SK-N-SH treated with all-trans-retinoic acid at 6 μM for 48 hours (cell line): ENCODE measurements around the gene MOCS3.
A peak's percentile ranks its signal among the peaks of the same experiment; 100 is the strongest.

Source experiments
- ATAC-seq: fragments of 200-7000 bp; cut with Tn5 transposase; 3 replicates; pipeline ENCODE4 v1.9.1; 2020; ENCODE audit warnings: mild to moderate bottlenecking, moderate library complexity
- BACH2 ChIP-seq: fragments of 250-450 bp; sonication (Bioruptor Pico); IDR thresholded peaks from 2 replicates; pipeline ENCODE4 v1.9.0; 2021; ENCODE audit warnings: mild to moderate bottlenecking, borderline replicate concordance
- ESRRG ChIP-seq: fragments of 250-450 bp; sonication (Bioruptor Pico); IDR thresholded peaks from 2 replicates; pipeline ENCODE4 v1.6.1; 2021; ENCODE audit warnings: mild to moderate bottlenecking
- ISL1 ChIP-seq: fragments of 250-450 bp; sonication (Bioruptor Pico); IDR thresholded peaks from 2 replicates; pipeline ENCODE4 v2.1.2; 2022; ENCODE audit warnings: mild to moderate bottlenecking, moderate library complexity
- OSR1 ChIP-seq: fragments of 250-450 bp; sonication (Bioruptor Pico); IDR thresholded peaks from 2 replicates; pipeline ENCODE4 v1.8.0; 2022; ENCODE audit warnings: moderate library complexity, mild to moderate bottlenecking, inconsistent platforms
- PPARA ChIP-seq: fragments of 250-450 bp; sonication (Bioruptor Pico); IDR thresholded peaks from 2 replicates; pipeline ENCODE4 v1.5.0; 2020; ENCODE audit warnings: mild to moderate bottlenecking, borderline replicate concordance
- RARB ChIP-seq: fragments of 250-450 bp; sonication (Bioruptor Pico); IDR thresholded peaks from 2 replicates; pipeline ENCODE4 v1.8.0; 2021; ENCODE audit warnings: mild to moderate bottlenecking, moderate library complexity
- TCF4 ChIP-seq: fragments of 250-450 bp; sonication (Bioruptor Pico); IDR thresholded peaks from 2 replicates; pipeline ENCODE4 v1.8.0; 2021; ENCODE audit warnings: mild to moderate bottlenecking, moderate library complexity, borderline replicate concordance
- TOX ChIP-seq: fragments of 250-450 bp; sonication (Bioruptor Pico); IDR thresholded peaks from 2 replicates; pipeline ENCODE4 v1.8.0; 2021; ENCODE audit warnings: mild to moderate bottlenecking, moderate library complexity, borderline replicate concordance
- ZFP3 ChIP-seq: fragments of 250-450 bp; sonication (Bioruptor Pico); IDR thresholded peaks from 2 replicates; pipeline ENCODE4 v1.5.0; 2020; ENCODE audit warnings: mild to moderate bottlenecking, moderate library complexity
- ZFP30 ChIP-seq: fragments of 450-650 bp; formaldehyde crosslinking; IDR thresholded peaks from 2 replicates; pipeline ENCODE4 v1.5.0; 2022; ENCODE audit warnings: mild to moderate bottlenecking, moderate library complexity
- ZNF565 ChIP-seq: fragments of 450-650 bp; formaldehyde crosslinking; conservative IDR thresholded peaks from 2 replicates; pipeline ENCODE4 v1.5.0; 2020; ENCODE audit warnings: low read depth, mild to moderate bottlenecking, moderate library complexity
- ZNF70 ChIP-seq: fragments of 450-650 bp; formaldehyde crosslinking; IDR thresholded peaks from 2 replicates; pipeline ENCODE4 v1.5.0; 2020; ENCODE audit warnings: mild to moderate bottlenecking, moderate library complexity
- ZNF8 ChIP-seq: fragments of 450-650 bp; formaldehyde crosslinking; IDR thresholded peaks from 2 replicates; pipeline ENCODE4 v1.5.0; 2020; ENCODE audit warnings: mild to moderate bottlenecking, moderate library complexity
- TF ChIP-seq, protein P1 (sequence below): fragments of 250-450 bp; sonication (Bioruptor Pico); IDR thresholded peaks from 2 replicates; pipeline ENCODE4 v1.5.1; 2020; ENCODE audit warnings: low read depth, mild to moderate bottlenecking, moderate library complexity
- TF ChIP-seq, protein P2 (sequence below): fragments of 250-450 bp; sonication (Bioruptor Pico); IDR thresholded peaks from 2 replicates; pipeline ENCODE4 v1.5.0; 2020; ENCODE audit warnings: mild to moderate bottlenecking, moderate library complexity
- TF ChIP-seq, protein P3 (sequence below): fragments of 250-450 bp; sonication (Bioruptor Pico); IDR thresholded peaks from 2 replicates; pipeline ENCODE4 v1.8.0; 2021; ENCODE audit warnings: low read depth, mild to moderate bottlenecking, moderate library complexity, borderline replicate concordance
- TF ChIP-seq, protein P4 (sequence below): fragments of 250-450 bp; sonication (Bioruptor Pico); IDR thresholded peaks from 2 replicates; pipeline ENCODE4 v1.8.0; 2020; ENCODE audit warnings: mild to moderate bottlenecking, moderate library complexity, borderline replicate concordance
- TF ChIP-seq, protein P5 (sequence below): fragments of 250-450 bp; sonication (Bioruptor Pico); IDR thresholded peaks from 2 replicates; pipeline ENCODE4 v1.5.1; 2021; ENCODE audit warnings: mild to moderate bottlenecking, moderate library complexity

The MOCS3 gene

DNA sequence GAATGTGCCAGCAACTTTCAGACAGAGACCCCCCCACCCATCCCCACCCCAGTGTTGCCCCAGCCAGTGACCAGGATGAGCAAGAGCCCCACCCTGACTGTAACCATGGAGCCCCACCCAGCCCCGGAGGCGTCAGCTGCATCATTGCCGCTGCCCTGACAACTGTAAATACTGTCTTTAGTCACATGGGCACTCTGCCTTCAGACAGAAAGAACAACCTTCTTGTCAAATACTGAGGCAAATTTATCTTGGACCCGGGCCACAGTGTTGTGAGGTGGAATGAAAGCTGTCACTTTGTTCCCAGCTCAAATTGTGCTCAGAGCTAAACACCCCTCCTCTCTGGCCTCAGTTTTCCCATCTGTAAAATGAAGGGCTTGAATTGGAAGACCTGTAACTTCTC, 23.7 kb downstream of the MOCS3 start:
- TF ChIP-seq PPARA (CRISPR knock-in tag): no peak
- TF ChIP-seq, protein P1, sequence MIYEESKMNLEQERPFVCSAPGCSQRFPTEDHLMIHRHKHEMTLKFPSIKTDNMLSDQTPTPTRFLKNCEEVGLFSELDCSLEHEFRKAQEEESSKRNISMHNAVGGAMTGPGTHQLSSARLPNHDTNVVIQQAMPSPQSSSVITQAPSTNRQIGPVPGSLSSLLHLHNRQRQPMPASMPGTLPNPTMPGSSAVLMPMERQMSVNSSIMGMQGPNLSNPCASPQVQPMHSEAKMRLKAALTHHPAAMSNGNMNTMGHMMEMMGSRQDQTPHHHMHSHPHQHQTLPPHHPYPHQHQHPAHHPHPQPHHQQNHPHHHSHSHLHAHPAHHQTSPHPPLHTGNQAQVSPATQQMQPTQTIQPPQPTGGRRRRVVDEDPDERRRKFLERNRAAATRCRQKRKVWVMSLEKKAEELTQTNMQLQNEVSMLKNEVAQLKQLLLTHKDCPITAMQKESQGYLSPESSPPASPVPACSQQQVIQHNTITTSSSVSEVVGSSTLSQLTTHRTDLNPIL (CRISPR knock-in tag): no peak
- no peak for TF ChIP-seq TOX (CRISPR knock-in tag)
- TF ChIP-seq, protein P2, sequence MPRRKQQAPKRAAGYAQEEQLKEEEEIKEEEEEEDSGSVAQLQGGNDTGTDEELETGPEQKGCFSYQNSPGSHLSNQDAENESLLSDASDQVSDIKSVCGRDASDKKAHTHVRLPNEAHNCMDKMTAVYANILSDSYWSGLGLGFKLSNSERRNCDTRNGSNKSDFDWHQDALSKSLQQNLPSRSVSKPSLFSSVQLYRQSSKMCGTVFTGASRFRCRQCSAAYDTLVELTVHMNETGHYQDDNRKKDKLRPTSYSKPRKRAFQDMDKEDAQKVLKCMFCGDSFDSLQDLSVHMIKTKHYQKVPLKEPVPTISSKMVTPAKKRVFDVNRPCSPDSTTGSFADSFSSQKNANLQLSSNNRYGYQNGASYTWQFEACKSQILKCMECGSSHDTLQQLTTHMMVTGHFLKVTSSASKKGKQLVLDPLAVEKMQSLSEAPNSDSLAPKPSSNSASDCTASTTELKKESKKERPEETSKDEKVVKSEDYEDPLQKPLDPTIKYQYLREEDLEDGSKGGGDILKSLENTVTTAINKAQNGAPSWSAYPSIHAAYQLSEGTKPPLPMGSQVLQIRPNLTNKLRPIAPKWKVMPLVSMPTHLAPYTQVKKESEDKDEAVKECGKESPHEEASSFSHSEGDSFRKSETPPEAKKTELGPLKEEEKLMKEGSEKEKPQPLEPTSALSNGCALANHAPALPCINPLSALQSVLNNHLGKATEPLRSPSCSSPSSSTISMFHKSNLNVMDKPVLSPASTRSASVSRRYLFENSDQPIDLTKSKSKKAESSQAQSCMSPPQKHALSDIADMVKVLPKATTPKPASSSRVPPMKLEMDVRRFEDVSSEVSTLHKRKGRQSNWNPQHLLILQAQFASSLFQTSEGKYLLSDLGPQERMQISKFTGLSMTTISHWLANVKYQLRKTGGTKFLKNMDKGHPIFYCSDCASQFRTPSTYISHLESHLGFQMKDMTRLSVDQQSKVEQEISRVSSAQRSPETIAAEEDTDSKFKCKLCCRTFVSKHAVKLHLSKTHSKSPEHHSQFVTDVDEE (CRISPR knock-in tag): no peak
- TF ChIP-seq OSR1 (CRISPR knock-in tag): no peak
- ATAC-seq: no peak

DNA sequence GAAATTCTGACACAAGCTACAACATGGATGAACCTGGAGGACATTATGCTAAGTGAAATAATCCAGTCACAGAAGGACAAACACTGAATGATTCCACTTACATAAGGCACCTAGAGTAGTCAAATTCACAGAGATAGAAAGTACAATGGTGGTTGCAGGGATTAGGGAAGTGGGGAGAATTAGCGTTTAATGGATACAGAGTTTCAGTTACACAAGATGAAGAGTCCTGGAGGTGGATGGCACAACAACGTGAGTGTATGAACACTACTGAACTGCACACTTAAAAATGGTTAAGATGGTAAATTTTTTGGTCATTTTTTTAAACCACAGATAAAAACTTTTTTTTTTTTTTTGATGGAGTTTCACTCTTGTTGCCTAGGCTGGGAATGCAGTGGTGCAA, 24.7 kb downstream of the MOCS3 start:
- ATAC-seq: no peak
- TF ChIP-seq BACH2 (CRISPR knock-in tag) (no peak), OSR1 (CRISPR knock-in tag) (no peak), TOX (CRISPR knock-in tag) (no peak), PPARA (CRISPR knock-in tag) (no peak), ESRRG (CRISPR knock-in tag) (no peak), ZFP3 (no peak), ZNF8 (CRISPR knock-in tag) (no peak), ZFP30 (CRISPR knock-in tag) (no peak)
- TF ChIP-seq, protein P2 (CRISPR knock-in tag): no peak
- TF ChIP-seq, protein P3, sequence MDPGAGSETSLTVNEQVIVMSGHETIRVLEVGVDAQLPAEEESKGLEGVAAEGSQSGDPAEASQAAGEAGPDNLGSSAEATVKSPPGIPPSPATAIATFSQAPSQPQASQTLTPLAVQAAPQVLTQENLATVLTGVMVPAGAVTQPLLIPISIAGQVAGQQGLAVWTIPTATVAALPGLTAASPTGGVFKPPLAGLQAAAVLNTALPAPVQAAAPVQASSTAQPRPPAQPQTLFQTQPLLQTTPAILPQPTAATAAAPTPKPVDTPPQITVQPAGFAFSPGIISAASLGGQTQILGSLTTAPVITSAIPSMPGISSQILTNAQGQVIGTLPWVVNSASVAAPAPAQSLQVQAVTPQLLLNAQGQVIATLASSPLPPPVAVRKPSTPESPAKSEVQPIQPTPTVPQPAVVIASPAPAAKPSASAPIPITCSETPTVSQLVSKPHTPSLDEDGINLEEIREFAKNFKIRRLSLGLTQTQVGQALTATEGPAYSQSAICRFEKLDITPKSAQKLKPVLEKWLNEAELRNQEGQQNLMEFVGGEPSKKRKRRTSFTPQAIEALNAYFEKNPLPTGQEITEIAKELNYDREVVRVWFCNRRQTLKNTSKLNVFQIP (CRISPR knock-in tag): no peak
- TF ChIP-seq, protein P4, sequence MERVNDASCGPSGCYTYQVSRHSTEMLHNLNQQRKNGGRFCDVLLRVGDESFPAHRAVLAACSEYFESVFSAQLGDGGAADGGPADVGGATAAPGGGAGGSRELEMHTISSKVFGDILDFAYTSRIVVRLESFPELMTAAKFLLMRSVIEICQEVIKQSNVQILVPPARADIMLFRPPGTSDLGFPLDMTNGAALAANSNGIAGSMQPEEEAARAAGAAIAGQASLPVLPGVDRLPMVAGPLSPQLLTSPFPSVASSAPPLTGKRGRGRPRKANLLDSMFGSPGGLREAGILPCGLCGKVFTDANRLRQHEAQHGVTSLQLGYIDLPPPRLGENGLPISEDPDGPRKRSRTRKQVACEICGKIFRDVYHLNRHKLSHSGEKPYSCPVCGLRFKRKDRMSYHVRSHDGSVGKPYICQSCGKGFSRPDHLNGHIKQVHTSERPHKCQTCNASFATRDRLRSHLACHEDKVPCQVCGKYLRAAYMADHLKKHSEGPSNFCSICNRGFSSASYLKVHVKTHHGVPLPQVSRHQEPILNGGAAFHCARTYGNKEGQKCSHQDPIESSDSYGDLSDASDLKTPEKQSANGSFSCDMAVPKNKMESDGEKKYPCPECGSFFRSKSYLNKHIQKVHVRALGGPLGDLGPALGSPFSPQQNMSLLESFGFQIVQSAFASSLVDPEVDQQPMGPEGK: no peak

DNA sequence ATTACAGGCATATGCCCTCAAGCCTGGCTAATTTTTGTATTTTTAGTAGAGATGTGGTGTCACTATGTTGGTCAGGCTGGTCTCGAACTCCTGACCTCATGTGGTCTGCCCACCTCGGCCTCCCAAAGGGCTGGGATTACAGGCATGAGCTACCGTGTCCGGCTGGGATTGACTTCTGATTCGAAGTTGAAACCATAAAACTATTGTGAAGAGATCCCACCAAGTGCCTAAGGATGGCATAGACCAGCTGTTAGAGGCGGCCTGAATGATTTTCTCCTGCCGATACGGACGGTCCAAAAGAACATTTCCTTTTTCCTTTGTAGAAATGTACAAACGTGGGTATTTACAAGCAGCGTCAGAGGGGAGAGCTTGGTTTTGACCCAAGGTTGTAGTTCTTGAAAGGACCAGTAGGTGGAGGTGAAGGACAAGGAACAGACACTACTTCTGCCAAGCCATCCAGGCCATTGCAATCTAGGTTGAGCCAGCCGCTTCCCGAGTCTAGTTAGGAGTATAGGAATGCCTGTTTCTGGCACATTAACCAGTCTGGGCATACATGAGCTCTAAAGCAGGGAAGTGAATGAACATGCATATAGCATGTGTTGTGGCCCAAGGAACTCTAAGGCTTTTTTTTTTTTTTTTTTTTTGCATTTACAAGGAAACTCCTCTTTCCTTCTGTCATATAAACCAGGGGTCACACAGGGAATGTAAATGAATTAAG, 29.0 kb downstream of the MOCS3 start:
- ATAC-seq: peak; percentile 98
- TF ChIP-seq ZNF565 (CRISPR knock-in tag) (no peak), PPARA (CRISPR knock-in tag) (no peak), ISL1 (no peak), RARB (no peak), BACH2 (CRISPR knock-in tag) (no peak), ZNF70 (CRISPR knock-in tag) (no peak), TOX (CRISPR knock-in tag) (no peak), TCF4 (no peak), ZFP30 (CRISPR knock-in tag) (no peak)
- TF ChIP-seq, protein P5, sequence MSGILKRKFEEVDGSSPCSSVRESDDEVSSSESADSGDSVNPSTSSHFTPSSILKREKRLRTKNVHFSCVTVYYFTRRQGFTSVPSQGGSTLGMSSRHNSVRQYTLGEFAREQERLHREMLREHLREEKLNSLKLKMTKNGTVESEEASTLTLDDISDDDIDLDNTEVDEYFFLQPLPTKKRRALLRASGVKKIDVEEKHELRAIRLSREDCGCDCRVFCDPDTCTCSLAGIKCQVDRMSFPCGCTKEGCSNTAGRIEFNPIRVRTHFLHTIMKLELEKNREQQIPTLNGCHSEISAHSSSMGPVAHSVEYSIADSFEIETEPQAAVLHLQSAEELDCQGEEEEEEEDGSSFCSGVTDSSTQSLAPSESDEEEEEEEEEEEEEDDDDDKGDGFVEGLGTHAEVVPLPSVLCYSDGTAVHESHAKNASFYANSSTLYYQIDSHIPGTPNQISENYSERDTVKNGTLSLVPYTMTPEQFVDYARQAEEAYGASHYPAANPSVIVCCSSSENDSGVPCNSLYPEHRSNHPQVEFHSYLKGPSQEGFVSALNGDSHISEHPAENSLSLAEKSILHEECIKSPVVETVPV (CRISPR knock-in tag): no peak
- TF ChIP-seq, all 23 proteins: peak for 0
